ENCODE data around the gene SPATA3.
"Not testable (repeated sequence)": the region's sequence is repeated elsewhere in the genome, so short reads cannot be mapped to it uniquely, and the experiment has no call there.

Gene SPATA3

GRCh38 chr2:230955163-230955737 lies 40.7 kb upstream of the SPATA3 start:
- H3K27me3 ChIP-seq (ENCODE audit: insufficient read depth, low read length): peaks cover 69% of the 10 kb centered on the region
- H3K4me3 ChIP-seq (ENCODE audit: low read depth, low read length): no peak overlapping the region
- H2AFZ ChIP-seq (ENCODE audit: low read length, unreplicated experiment): no peak overlapping the region
- no peaks in the 10 kb centered on the region for H3K79me2 ChIP-seq (ENCODE audit: control insufficient read depth, insufficient read depth, low read length, unreplicated experiment)
- H3K4me1 ChIP-seq (ENCODE audit: control insufficient read depth, insufficient read depth, low read length, unreplicated experiment): no peaks in the 10 kb centered on the region
- H3K27ac ChIP-seq (ENCODE audit: low read depth, low read length): no peak overlapping the region
- no peaks in the 10 kb centered on the region for H3K36me3 ChIP-seq (ENCODE audit: insufficient read depth, low read length)

- Histone ChIP-seq H3K4me3 (ENCODE audit: low read depth, low read length) (peak overlapping the region; percentile 75), H3K27ac (ENCODE audit: low read depth, low read length) (no peak overlapping the region), H3K4me1 (ENCODE audit: control insufficient read depth, insufficient read depth, low read length, unreplicated experiment) (no peaks in the 10 kb centered on the region), H3K79me2 (ENCODE audit: control insufficient read depth, insufficient read depth, low read length, unreplicated experiment) (no peaks in the 10 kb centered on the region), H3K27me3 (ENCODE audit: insufficient read depth, low read length) (peaks cover 79% of the 10 kb centered on the region), H2AFZ (ENCODE audit: low read length, unreplicated experiment) (peak overlapping the region; percentile 82), H3K36me3 (ENCODE audit: insufficient read depth, low read length) (no peaks in the 10 kb centered on the region)
These were observed 38.8 kb upstream of the SPATA3 start for GRCh38 chr2:230956827-230957755.

DNA sequence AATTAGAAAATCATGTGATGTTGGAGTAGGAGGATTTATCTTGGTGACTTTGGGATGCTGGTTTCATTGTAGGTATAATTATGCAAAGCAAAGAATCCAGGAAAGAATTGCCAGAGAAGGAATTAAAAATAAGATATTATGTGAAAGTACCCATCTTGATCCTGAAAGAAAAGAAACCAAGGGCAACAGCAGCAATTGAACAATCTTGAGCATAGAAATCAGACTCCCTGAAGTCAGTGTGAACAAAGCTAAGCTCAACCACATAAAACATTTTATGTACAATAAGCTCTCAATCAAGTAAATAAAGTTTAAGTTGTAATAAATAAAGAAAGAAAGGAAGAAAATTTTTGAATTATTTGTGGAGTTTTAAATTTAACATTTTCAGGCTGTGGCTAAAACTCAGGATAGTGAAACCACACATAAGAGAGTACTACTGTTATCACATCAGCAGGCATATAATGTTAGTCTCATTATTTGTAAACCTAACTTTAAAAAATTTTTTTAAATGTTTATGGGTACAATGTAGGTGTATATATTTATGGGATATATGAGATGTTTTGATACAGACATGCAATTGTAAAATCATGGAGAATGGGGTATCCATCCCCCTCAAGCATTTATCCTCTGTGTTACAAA lies 38.0 kb upstream of the SPATA3 start:
- peaks cover 86% of the 10 kb centered on the region for H3K27me3 ChIP-seq (ENCODE audit: insufficient read depth, low read length)
- no peaks in the 10 kb centered on the region for H3K79me2 ChIP-seq (ENCODE audit: control insufficient read depth, insufficient read depth, low read length, unreplicated experiment)
- H2AFZ ChIP-seq (ENCODE audit: low read length, unreplicated experiment): peak overlapping the region; percentile 82

DNA sequence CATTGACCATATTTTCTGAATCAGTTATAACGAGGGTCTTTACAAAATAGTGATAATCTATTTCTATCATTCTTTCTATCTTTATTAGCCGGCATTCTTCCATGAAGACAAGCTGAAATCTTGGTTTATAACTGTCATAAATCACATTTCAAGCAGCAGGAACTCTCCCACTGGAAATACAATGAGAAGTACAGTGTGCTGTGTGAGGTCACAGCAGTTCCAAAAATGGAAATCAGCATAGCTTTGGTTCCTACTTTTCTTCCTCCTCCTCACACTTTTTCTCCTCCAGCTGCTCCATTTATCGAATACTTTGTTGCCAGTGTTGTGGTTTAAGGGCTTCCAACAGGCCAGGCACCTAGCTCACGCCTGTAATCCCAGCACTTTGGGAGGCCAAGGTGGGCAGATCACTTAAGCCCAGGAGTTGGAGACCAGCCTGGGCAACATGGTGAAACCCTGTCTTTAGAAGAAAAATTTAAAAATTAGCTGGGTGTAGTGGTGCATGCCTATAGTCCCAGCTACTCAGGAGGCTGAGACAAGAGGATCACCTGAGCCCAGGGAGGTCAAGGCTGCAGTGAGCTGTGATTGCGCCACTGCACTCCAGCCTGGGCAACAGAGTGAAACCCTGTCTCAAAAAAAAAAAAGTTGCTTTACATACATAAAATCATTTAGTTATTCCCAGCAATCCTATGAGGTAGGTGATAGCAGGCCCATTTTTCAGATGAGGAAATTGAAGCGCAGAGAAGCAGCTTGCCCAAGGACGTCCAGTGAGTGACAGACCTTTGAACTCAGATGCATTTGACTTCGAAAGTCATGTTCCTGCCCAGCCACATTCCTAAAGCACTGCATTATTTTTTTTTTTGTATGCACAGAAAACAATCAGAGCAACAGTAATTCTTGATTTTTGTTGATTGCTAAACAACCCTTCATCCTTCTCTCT lies 36.8 kb upstream of the SPATA3 start:
- no peaks in the 10 kb centered on the region for H3K79me2 ChIP-seq (ENCODE audit: control insufficient read depth, insufficient read depth, low read length, unreplicated experiment)
- no peaks in the 10 kb centered on the region for H3K4me1 ChIP-seq (ENCODE audit: control insufficient read depth, insufficient read depth, low read length, unreplicated experiment)
- H3K27ac ChIP-seq (ENCODE audit: low read depth, low read length): no peak overlapping the region
- peaks cover 79% of the 10 kb centered on the region for H3K27me3 ChIP-seq (ENCODE audit: insufficient read depth, low read length)
- no peak overlapping the region for H2AFZ ChIP-seq (ENCODE audit: low read length, unreplicated experiment)
- no peaks in the 10 kb centered on the region for H3K36me3 ChIP-seq (ENCODE audit: insufficient read depth, low read length)
- no peak overlapping the region for H3K4me3 ChIP-seq (ENCODE audit: low read depth, low read length)

More for the DNA sequence above, 38.0 kb upstream of the SPATA3 start:
- Histone ChIP-seq H3K4me1 (ENCODE audit: control insufficient read depth, insufficient read depth, low read length, unreplicated experiment) (no peaks in the 10 kb centered on the region), H3K36me3 (ENCODE audit: insufficient read depth, low read length) (no peaks in the 10 kb centered on the region), H3K27ac (ENCODE audit: low read depth, low read length) (no peak overlapping the region), H3K4me3 (ENCODE audit: low read depth, low read length) (peak overlapping the region; percentile 75)

- peaks cover 74% of the 10 kb centered on the region for H3K27me3 ChIP-seq (ENCODE audit: insufficient read depth, low read length)
- no peaks in the 10 kb centered on the region for H3K4me1 ChIP-seq (ENCODE audit: control insufficient read depth, insufficient read depth, low read length, unreplicated experiment)
- no peaks in the 10 kb centered on the region for H3K79me2 ChIP-seq (ENCODE audit: control insufficient read depth, insufficient read depth, low read length, unreplicated experiment)
- no peak overlapping the region for H2AFZ ChIP-seq (ENCODE audit: low read length, unreplicated experiment)
- no peaks in the 10 kb centered on the region for H3K36me3 ChIP-seq (ENCODE audit: insufficient read depth, low read length)
- H3K27ac ChIP-seq (ENCODE audit: low read depth, low read length): no peak overlapping the region
- H3K4me3 ChIP-seq (ENCODE audit: low read depth, low read length): no peak overlapping the region
These were observed 35.9 kb upstream of the SPATA3 start for GRCh38 chr2:230960026-230960425.

GRCh38 chr2:230961091-230961491 lies 34.8 kb upstream of the SPATA3 start:
- no peak overlapping the region for H3K4me3 ChIP-seq (ENCODE audit: low read depth, low read length)
- H2AFZ ChIP-seq (ENCODE audit: low read length, unreplicated experiment): no peak overlapping the region
- no peak overlapping the region for H3K27ac ChIP-seq (ENCODE audit: low read depth, low read length)
- no peaks in the 10 kb centered on the region for H3K36me3 ChIP-seq (ENCODE audit: insufficient read depth, low read length)
- H3K27me3 ChIP-seq (ENCODE audit: insufficient read depth, low read length): peaks cover 76% of the 10 kb centered on the region
- H3K79me2 ChIP-seq (ENCODE audit: control insufficient read depth, insufficient read depth, low read length, unreplicated experiment): no peaks in the 10 kb centered on the region
- no peaks in the 10 kb centered on the region for H3K4me1 ChIP-seq (ENCODE audit: control insufficient read depth, insufficient read depth, low read length, unreplicated experiment)

DNA sequence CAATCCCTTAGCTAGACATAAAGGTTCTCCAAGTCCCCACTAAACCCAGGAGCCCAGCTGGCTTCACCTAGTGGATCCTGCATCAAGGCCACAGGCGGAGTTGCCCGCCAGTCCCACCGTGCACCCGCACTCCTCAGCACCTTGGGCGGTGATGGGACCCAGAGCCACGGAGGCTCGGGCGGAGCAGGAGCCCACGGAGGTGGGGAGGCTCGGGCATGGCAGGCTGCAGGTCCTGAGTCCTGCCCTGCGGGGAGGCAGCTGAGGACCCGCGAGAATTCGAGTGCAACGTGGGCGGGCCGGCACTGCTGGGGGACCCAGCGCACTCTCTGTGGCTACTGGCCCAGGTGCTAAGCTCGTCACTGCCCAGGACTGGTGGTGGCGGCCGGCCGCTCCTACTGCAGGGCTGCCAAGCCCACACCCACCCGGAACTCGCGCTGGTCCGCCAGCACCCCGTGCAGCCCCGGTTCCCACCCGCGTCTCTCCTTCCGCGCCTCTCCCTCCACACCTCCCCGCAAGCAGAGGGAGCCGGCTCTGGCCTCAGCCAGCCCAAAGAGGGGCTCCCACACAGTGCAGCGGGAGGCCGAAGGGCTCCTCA lies 31.7 kb upstream of the SPATA3 start:
- Histone ChIP-seq H3K79me2 (ENCODE audit: control insufficient read depth, insufficient read depth, low read length, unreplicated experiment) (no peaks in the 10 kb centered on the region), H3K4me3 (ENCODE audit: low read depth, low read length) (no peak overlapping the region), H3K27ac (ENCODE audit: low read depth, low read length) (no peak overlapping the region), H3K4me1 (ENCODE audit: control insufficient read depth, insufficient read depth, low read length, unreplicated experiment) (no peaks in the 10 kb centered on the region), H2AFZ (ENCODE audit: low read length, unreplicated experiment) (no peak overlapping the region), H3K36me3 (ENCODE audit: insufficient read depth, low read length) (no peaks in the 10 kb centered on the region), H3K27me3 (ENCODE audit: insufficient read depth, low read length) (peaks cover 48% of the 10 kb centered on the region)

DNA sequence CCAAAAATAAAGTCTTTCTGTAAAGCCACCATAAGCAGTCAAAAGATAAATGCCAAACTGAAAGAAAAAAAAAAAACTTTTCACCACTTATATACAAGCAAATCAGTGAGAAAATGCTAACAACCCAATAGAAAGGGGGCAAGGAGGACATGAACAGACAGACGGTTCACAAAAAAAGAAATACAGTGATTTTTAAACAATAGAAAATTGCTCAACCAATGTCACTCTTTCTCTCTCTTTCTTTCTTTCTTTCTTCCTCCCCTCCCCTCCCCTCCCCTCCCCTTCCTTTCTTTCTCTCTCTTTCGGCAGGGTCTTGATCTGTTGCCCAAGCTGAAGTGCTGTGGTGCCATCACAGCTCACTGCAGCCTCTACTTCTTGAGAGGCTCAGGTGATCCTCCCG lies 28.8 kb upstream of the SPATA3 start:
- H3K79me2 ChIP-seq (ENCODE audit: control insufficient read depth, insufficient read depth, low read length, unreplicated experiment): no peaks in the 10 kb centered on the region
- no peak overlapping the region for H3K27ac ChIP-seq (ENCODE audit: low read depth, low read length)
- no peak overlapping the region for H3K4me3 ChIP-seq (ENCODE audit: low read depth, low read length)
- peaks cover 21% of the 10 kb centered on the region for H3K27me3 ChIP-seq (ENCODE audit: insufficient read depth, low read length)
- H2AFZ ChIP-seq (ENCODE audit: low read length, unreplicated experiment): no peak overlapping the region
- H3K36me3 ChIP-seq (ENCODE audit: insufficient read depth, low read length): no peaks in the 10 kb centered on the region
- no peaks in the 10 kb centered on the region for H3K4me1 ChIP-seq (ENCODE audit: control insufficient read depth, insufficient read depth, low read length, unreplicated experiment)

DNA sequence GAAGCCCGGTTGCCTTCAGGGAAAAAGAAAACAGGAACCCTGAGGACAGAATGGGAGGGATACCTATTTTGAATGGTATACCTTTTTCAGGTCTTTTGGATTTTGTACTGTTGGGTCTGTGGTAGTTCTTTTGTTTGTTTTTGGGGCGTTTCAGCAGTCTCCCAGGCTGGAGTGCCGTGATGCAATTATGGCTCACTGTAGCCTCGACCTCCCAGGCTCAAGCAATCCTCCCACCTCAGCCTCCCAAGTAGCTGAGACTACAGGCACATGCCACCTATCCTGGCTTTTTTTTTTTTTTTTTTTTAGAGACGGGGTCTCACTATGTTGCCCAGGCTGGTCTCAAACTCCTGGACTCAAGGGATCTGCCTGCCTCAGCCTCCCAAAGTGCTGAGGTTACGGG lies 27.6 kb upstream of the SPATA3 start:
- not testable (repeated sequence) for H3K4me3 ChIP-seq (ENCODE audit: low read depth, low read length); H3K27ac ChIP-seq (ENCODE audit: low read depth, low read length); H3K79me2 ChIP-seq (ENCODE audit: control insufficient read depth, insufficient read depth, low read length, unreplicated experiment); H3K36me3 ChIP-seq (ENCODE audit: insufficient read depth, low read length); H2AFZ ChIP-seq (ENCODE audit: low read length, unreplicated experiment); H3K4me1 ChIP-seq (ENCODE audit: control insufficient read depth, insufficient read depth, low read length, unreplicated experiment)
- peaks cover 12% of the 10 kb centered on the region; the same call in 1 of the 2 replicates for H3K27me3 ChIP-seq (ENCODE audit: insufficient read depth, low read length)

All from ACC112 (cell line).